GM12891 (cell line): ENCODE measurements around the gene ZNF460.

ENCODE experiments used
- POLR2A ChIP-seq: IDR thresholded peaks from 2 replicates; pipeline ENCODE4 v1.6.1; 2011; ENCODE audit warnings: low read depth, low read length, control low read depth
- POLR2AphosphoS5 ChIP-seq: IDR thresholded peaks from 2 replicates; pipeline ENCODE4 v1.6.1; 2011; ENCODE audit warnings: low read depth, low read length, control low read depth
- TAF1 ChIP-seq: IDR thresholded peaks from 2 replicates; pipeline ENCODE4 v1.6.1; 2011; ENCODE audit warnings: low read depth, low read length, control low read depth

DNA sequence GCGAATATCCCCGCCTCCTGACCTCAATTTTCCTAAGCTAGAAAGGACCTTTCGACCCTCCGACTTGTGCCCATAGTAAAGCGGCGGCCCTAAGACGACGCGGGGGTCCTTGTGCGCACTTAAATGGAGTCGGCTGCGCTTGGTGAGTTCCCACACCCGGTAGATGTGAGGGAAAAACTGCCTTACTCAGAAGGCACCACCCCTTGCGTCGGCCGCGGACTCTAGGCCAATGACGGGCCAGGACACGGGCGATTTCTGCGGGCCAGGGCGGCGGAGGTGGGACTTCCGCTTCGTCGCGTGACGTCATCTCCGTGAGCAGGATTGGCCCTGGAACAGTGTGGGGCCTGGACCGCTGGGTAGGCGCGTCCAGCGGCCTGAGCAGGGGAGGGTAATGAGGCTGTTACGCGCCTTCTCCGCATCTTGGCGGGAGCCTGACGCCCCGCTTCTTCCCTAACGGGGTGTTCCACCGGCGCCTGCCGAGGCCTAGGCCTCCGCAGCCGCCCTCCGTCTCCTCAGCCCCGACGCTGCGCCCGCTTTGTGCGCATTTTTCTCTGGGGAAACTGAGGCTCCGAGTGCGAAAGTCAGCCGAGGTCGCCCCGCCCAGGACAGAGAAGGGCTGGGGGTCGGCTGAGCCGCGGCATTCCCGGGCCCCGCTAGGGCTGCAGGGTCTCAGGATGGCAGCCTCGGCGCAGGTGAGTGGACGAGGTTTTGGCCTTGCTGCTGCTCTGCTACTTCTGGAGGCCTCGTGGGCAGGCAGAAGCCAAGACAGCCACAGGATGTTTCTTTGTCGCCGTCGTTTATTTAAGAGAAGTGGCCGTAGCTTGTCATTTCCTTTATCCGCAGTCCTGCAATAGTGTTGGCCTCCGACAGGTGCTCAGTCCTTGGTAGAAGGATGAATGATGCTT lies 40.1 kb downstream of the ZNF460 start, which contains the start of gene ZNF543:
- TF ChIP-seq POLR2A (peak; percentile 94), POLR2AphosphoS5 (peak; percentile 81), TAF1 (peak; percentile 75)
